ENCODE data around the gene P3H1.

Gene P3H1

DNA sequence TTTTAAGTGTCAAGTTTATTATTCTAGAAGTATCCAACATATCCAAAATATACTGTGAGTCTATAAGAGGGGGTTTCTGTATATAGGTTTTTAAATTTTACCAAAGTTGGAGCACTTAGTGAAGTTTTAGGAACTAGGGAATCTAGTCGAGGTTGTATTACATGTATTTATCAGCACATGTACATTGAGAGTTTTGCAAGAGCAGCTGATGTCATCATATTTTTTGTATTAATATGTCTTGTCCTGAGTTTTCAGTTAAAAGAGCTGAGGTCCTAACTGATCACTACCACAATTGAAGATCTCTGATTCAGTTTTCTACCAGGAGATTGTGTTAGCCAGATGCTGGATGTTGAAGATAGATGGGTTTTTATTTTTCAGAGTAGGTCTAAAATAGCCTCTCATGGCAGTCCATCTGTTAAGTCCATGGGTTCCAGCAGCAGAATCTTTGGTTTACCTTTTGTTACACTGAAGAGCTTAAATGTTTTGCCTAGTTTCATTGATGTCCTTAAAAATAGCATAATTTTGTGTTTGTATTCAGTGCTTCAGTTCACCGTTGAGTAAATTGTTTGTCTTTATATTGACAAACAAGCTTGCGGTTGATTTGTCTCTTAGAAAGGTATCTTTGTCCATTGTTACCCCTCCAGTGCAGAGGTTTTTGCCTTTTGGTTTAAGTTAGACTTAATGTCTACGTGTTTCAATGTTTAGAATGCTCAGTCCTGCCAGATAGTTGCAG is 68.6 kb downstream of the P3H1 start:
- Histone ChIP-seq H3K36me3 (ENCODE audit: control insufficient read depth, insufficient read depth, low read length) (peaks cover 98% of the 10 kb centered on the region), H3K9me3 (ENCODE audit: control insufficient read depth, low read length) (no peaks in the 10 kb centered on the region), H3K27ac (ENCODE audit: low read depth, low read length, severe bottlenecking) (no peak overlapping the region), H3K4me1 (ENCODE audit: control insufficient read depth, insufficient read depth, low read length, poor library complexity, severe bottlenecking) (no peaks in the 10 kb centered on the region), H3K4me3 (ENCODE audit: extremely low read depth, insufficient read depth, low read length, poor library complexity, severe bottlenecking) (no peak overlapping the region)
- 100% methylated on average over 2 to 3 of the region's 4 CpGs for WGBS, 2 experiments (ENCODE audit: insufficient coverage in 2 of 2)
